GM13976 (cell line): ENCODE results near the gene KCNH4.

Source experiments
- DNase-seq: peaks from one replicate; pipeline ENCODE4 v3.0.0; 2012; ENCODE audit warnings: low spot score
- in situ Hi-C: fragments of 300-500 bp; cut with MboI; formaldehyde crosslinking; loops from one replicate; pipeline ENCODE4 v1.12.0; 2022; ENCODE audit warnings: low sequenced_read_pairs, mixed read lengths, inconsistent platforms; ENCODE audit not compliant: unreplicated experiment
- TF ChIP-seq, protein P1 (sequence below): IDR thresholded peaks from 2 replicates; pipeline ENCODE4 v1.5.1; 2012; ENCODE audit warnings: borderline replicate concordance, mild to moderate bottlenecking; ENCODE audit not compliant: insufficient read depth; ENCODE audit errors: extremely low read depth, missing control alignments, control extremely low read depth

The KCNH4 gene

GRCh38 chr17:42118126-42118510, 62.8 kb downstream of the KCNH4 start:
- DNase-seq: no peak
- in situ Hi-C loops: loop anchor here (10.0 kb wide), 1 partner anchor 153 kb away; the partner anchor contains the start of gene CNP
- TF ChIP-seq, protein P1, sequence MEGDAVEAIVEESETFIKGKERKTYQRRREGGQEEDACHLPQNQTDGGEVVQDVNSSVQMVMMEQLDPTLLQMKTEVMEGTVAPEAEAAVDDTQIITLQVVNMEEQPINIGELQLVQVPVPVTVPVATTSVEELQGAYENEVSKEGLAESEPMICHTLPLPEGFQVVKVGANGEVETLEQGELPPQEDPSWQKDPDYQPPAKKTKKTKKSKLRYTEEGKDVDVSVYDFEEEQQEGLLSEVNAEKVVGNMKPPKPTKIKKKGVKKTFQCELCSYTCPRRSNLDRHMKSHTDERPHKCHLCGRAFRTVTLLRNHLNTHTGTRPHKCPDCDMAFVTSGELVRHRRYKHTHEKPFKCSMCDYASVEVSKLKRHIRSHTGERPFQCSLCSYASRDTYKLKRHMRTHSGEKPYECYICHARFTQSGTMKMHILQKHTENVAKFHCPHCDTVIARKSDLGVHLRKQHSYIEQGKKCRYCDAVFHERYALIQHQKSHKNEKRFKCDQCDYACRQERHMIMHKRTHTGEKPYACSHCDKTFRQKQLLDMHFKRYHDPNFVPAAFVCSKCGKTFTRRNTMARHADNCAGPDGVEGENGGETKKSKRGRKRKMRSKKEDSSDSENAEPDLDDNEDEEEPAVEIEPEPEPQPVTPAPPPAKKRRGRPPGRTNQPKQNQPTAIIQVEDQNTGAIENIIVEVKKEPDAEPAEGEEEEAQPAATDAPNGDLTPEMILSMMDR: no peak

GRCh38 chr17:42117397-42118125, 63.4 kb downstream of the KCNH4 start:
- TF ChIP-seq, protein P1: no peak
- in situ Hi-C loops: loop anchor here (10.0 kb wide), 1 partner anchor 153 kb away; the partner anchor contains the start of gene CNP

DNA sequence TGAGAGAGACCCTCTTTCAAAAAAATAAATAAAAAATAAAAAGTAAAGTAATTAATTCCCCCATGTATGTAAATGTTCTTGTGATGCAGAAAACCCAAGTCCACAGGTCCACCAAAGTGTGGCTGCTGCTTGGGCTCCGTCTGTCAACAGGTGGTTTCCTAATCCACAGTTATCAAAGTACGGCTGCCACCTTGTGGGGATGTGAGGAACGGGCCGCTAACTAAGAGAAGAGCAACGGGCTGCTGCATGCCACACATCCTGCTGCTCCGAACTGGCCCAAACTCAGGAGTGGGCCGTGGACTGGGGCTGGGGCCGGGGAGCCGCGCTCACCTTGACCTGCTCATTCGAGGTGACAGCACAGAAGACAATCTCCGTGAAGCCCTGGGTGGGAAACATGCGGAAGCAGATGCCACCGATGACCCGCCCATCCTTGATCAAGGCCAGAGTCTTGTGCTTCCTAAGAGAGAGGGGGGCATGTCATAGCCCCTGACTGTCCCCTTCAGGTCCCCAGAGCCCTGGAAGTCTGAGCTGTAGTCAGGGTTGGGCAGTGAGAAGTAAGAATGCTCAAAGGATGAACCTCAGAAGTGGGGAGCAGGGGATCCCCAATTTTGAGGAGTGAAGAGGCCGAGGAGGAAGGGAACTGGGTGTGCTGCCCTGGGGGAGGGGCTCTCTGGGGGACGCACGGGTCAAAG, 64.1 kb downstream of the KCNH4 start:
- DNase-seq: peak; percentile 87
- TF ChIP-seq, protein P1: peak; percentile 89

More at GRCh38 chr17:42117397-42118125, 63.4 kb downstream of the KCNH4 start:
- DNase-seq: no peak

GRCh38 chr17:42114118-42114517, 66.8 kb downstream of the KCNH4 start:
- in situ Hi-C loops: loop anchor here (10.0 kb wide), 1 partner anchor 149 kb away; the partner anchor contains the start of gene CNP
- TF ChIP-seq, protein P1: no peak
- DNase-seq: no peak

More for the DNA sequence above, 64.1 kb downstream of the KCNH4 start:
- in situ Hi-C loops: loop anchor here (10.0 kb wide), 1 partner anchor 152 kb away; the partner anchor contains the start of gene CNP

DNA sequence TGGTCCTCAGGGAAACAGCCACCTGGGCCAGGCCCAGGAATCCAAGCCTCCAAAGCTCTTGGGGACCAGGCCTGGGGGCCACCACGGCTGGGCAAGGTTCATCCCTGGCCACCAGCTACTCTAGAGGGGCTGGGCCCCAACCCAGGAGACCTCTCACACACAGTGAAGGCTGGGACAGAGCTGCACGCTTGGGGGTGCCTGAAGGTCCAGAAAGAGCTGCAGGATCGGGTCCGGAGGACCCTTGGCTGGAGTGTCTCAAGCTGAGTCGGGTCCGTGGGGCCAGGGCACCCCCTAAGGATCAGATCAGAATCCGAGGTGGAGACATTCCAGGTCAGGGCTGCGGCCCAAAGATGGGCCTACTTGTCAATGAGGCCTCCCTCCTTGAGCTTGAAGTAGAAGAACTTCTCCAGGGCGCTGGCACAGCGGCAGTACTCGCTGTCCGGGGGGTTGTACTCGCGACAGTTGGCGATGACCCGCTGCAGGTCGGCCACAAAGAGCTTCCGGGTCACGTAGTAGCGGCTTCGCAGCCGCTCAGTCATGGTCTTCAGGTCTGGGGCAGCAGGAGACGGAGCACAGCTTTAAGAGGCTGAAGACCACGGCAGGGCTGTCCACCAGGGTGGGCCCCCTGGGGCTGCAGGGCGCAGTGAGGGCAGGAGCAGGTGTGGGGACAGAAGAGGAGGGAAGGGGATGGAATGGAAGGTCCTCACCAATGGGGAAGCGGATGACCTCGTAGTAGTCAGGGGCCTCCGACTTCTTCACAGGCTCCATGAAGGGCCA, 67.5 kb downstream of the KCNH4 start:
- in situ Hi-C loops: loop anchor here (10.0 kb wide), 1 partner anchor 149 kb away; the partner anchor contains the start of gene CNP
- no peak for DNase-seq

More for the DNA sequence above, 67.5 kb downstream of the KCNH4 start:
- TF ChIP-seq, protein P1: no peak
